CD4-positive, alpha-beta T cell treated with Interleukin-4 for 4 hours (primary cell): Measurements from ENCODE around the gene MMAB.

ENCODE experiments used
- DNase-seq: peaks from one replicate; pipeline ENCODE4 v3.0.0-alpha.2; 2020

MMAB gene

DNA sequence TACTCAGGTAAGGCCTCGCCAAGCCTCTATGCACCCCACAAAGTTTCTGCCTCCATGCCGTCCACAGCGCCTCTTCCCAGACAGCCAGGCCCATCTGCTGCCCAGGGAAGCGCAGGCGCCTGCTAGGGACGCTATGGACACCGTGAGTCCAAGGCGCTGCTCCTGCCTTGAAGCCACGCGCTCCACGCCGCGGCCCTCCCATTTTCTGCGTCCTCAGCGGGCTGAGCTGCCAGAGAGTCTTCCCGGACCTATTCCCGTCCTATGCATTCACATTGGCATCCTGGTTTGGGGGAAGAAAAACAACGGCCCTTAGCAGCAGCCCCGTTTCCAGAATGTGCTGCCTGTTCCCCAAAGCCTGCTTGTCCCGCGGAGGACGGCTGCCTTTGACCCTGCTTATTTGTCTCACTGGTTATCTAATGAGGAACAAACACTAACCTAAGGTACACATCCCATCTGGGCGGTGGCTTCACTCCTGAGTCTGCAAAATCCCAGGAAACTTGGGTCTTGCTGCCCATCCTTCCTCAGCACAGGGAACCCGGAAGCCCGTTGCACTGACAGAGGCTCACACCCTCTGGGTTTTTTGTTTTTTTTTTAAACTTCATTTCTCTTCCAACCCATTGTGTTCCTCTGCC is 38.0 kb downstream of the MMAB start:
- no peak for DNase-seq

DNA sequence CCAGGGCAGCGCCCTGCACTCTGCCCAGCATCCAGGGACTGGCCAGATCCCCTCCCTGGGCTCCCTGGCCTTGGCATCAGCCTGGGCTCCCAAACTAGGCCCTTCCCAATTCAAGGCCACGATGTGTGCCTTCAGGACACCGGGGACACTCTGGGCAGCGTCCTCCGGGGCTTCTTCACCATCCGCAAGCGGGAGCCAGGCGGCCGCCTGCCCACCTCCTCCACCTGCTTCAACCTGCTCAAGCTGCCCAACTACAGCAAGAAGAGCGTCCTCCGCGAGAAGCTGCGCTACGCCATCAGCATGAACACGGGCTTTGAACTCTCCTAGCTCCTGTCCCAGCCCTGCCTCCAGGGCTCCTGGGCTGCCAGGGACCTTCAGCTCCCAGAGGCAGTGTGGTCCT is 38.8 kb downstream of the MMAB start:
- no peak for DNase-seq

DNA sequence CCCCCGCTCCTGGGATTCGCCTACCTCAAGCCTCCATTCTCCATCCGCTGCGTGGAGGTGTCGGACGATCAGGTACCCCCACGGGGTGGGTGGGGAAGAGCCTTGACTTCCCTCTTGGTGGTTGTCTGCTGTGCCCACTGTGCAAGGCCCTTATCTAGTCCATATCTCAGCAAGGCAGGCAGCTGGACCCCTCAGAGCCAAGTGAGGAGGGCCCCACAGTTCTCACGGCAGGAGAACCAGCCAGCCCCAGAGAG is 39.9 kb downstream of the MMAB start:
- DNase-seq, result no peak

DNA sequence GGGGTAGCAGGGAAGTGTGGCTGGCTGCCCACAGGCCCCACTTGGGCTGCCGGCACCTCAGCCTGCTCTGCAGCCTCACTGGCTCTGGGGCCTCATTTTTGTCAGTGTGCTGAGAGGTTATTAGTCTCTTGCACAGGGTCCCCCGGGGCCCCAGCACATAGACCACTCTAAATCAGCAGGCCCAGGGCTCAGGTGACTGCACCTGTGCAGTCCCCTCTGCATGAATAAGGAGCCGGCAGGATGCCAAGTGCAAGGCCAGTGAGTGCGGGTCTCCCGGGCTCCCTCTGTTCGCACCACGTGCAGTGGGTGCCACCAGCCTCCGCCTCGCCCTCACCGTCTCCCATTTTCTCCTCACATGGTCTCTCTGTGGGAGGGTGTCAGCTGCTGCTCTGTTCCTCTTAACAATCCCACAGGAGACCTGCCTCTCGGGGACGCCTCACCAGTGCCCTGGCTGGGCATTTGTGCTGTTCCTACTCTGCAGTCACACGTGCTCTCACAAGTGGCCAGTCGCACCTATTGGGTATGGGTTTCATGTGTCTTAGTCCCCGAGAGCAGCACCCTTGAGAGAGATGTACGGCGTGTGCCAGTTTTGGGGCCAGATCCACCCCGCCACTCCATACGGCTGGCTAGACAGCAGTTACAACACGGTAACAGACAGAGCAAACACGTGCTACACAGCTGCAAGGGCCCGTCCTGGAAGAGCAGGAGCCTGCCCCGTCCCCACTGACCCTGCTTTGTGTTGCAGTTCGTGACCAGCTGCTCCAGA is 40.4 kb downstream of the MMAB start:
- no peak for DNase-seq

DNA sequence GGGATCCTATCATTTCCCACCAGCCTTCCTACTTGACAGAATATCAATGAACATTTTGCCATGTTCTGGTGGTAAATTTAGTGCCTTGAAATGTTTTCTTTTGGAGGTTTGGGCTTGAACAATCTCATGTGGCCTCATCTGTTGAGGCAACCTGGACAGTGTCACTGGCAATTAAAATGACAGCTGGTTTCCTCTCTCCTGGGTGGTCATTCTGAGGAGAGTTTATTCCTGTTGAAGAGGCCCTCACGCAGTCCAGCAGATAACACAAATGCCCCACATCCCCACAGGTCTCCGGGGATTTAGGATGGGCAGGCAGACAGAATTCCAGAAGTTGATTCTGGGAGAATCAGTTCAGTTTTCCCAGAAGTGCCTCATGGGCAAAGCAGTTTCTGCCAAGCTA is 41.9 kb downstream of the MMAB start:
- DNase-seq, result no peak

DNA sequence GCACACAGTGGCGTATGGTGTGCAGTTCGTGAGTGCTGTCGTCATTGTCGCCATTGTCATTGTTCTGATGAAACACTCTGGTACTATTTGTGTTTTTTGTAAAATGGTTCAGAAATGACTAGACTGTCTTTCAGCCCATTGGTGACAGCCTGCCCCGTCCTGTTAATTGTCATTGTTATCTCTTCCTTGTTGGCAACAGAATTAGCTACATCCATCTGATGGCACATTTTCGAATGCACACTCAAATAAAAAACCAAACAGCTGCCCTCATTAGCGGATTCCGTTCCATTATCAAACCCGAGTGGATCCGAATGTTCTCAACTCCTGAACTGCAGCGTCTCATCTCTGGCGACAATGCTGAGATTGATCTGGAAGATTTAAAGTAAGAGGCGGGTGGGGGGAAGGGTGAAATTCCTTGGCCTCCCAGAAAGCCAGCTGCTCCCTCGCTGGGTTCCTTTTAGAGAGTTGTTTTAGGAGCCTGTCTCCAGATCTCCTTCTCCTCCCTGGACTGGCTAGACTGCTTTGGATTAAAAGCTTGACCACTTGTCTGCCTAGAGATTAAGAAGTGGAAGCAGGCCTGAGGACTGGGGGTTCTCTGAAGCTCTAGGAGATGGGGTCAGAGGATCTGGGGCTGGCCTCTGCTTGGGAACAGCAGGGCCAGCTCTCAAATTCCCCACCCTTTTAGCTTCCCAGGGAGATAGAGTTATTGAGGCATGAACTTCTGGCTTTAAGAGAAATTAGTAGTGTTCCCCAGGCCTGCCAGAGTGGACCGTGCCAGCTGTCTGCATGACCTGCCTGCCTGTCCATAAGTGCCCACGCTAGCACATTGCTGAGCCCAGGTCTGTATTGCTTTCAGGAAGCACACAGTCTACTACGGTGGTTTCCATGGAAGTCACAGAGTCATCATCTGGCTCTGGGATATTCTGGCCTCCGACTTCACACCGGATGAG is 43.3 kb downstream of the MMAB start:
- DNase-seq, result no peak

DNA sequence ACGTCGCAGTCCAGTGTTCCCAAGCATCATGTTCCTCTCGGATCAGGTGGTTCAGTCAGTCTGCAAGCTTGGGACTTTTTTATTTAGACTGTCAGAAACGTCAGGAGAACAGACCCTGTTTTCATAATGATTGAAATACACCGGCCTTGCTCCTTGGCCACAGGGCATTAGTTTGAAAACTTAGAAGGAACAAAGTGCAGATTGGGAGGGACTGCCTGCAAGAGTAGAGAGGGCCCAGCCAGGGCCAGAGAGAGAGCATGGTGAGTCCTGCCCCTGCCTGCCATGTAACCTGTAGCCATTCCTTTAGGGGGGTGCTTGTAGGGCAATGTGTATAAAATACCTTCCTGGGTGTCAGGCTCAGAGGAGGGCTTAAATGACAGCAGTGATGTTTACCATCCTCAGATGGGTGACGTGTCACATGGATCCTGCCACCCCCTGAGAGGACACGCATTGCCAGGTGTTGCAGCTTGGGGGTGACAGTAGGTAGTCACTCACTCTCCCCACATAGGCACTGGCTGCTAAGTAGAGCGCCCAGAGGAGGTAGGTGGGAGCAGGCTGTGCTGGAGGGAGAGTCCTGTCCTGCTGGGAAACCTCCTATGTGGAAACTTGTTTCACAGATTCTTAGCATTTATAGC is 45.7 kb downstream of the MMAB start:
- no peak for DNase-seq

DNA sequence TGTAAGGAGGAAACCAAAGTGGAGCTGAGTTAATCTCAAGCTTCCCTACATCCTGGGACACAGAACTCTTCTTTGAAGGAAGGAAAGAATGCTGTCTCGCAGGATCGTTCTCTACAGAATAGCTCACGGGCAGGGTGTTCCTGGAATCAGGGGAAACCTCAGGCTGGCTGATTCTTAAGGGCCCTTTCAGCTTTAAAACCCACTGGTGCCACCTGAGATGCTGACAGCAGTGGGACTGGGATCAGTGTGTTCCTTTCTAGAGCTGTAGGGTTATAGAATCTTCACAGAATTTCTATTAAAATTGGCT is 48.1 kb downstream of the MMAB start:
- DNase-seq, result no peak

DNA sequence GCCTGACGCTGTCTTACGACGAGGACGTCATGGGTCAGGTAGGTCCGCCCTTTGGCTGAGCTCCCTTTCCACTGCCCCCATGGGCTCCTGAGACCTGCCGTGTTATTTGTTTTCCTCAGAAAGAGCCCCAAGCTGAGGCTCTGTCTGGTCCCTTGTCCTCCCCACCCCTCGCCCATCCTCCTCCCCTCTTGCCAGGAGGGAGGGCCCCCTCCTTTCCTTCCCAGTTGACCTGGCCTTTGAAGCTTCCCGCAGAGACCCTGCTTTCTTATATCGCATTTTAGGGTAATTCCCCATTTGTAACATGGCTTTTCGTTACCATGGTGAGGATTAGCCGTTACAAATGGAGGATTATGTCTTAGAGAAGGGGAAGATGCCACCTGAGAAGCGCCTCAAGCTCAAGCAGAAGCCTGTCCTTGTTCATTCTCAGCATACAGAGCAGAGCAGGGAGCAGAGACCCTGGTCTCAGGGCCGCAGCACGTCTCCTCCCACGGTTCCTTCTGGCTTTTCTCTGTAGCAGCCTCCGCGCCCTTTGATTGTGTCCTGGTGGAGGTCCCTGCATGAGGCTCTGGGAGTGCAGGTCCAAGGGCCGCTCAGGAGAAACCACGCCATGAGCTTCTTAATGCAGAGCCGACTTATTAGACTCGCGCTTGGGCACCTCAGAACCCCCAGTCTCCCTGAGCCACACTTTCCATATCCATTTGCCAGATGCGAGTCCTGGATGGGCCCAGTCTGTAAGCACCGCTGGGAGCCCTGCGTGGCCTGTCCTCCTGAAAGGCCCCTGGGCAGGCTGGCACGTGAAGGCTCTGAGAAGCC is 48.6 kb downstream of the MMAB start:
- no peak for DNase-seq

DNA sequence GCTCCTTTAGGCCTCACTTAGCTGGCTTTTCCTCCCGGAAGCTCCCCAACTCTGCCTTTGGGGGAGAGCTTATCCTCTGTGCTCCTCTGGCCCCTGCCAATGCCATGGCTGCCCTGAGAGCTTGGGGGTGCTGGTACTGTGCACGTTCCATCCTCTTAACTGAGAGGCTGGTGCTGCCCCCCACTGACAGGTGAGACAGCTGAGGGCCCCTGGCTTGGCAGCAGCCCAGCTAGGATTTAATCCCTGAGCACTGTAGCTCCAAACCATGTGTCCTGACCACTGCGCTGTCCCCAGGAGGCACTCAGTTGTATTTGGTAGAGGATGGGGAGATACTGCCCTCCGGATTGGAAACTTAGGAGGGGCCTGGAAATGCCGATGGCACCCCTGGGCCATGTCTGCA is 49.8 kb downstream of the MMAB start:
- DNase-seq, result no peak

DNA sequence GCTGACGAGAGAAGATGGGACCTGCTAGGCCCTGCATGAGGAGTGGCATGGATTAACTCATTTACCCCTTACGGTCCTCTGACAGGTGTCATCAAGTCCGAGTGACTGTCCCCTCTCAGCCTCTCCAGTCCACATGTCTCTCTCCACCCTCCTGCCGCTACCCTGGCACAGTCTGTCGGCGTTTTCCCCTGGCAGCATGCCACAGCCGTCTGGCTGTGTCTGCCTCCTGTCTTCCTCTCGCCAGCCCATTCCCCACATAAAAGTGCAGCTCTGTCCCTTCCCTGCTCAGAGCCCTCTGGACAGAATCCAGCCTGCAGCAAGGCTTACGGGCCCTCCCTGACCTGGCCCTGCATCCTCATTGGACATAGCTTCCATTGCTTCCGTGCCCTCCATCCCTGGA is 50.2 kb downstream of the MMAB start:
- DNase-seq, result no peak

DNA sequence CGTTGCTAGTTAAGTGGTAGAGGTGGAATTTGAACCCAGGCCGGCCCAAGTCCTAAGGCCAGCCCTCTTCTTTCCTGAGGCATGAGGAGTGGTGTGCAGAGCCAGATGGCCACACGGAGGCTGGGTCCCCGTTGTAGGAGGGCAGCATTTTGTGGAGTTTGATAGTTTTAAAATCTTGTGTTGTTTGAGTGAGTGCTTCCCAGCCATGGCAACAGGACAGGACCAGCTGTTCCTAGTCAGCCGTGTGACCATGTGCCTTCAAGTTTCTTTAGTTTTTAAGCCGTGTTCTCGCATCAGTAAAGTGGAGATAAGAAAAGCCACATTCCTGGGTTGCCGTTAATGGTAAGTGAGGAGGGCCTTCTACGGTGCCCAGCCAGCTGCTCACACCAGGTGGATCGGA is 51.5 kb downstream of the MMAB start:
- no peak for DNase-seq

DNA sequence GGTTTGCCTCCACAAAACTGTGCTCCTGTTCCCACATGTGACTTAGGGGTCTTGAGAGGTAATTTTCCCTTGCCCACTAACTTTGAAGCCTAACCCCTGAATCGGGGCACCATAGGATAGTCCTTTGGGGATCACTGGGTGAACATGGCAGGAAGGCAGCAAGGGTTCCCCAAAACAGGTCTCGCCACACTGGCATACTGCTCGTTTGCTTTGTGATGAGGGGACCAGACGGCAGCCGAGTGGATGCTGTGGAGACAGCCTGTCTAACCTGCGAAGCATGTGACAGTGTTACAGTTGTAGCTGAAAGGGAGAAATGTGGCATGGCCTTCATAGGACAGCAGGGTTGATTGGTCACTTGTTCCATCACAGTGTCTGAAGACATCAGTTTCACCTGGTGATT is 53.5 kb downstream of the MMAB start:
- DNase-seq, result no peak

DNA sequence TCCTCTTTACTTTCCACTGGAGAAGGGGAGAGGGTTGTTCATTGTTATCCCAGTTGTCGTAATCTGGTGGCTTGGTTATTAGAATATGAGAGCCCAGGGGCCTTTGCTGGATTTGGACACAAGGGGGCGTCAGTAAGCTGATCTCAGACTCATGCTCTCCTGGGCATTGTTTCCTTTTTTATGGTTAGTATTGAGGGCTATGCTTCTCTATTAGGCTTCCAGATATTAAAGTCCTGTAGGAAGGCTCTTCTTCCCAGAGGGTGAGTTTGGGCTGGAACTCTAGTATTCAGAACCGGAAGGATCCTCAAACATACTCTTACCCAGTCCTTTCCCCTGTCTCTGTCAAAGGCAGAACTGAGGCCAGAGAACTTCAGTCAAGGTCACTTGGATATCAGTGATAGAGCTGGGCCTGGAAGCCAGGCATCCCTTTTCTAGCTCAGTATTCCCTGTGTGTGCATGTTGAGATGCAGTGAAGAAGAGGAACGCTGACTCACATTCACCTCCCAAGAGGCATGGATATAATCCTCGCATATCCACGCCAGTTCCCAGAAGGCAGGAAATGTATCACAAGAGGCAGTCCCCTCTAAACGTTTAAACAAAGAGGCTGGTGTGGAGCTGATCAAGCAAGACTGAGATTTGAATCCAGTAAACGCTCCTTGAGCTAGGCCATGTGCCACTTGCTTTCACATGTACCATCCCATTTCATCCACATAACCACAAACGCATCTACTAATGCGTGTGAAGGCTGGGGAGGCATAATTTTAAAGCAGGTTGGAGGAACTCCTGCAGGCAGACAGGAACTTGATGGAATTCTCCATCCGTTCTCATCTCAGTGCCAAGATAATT is 54.3 kb downstream of the MMAB start:
- peak; percentile 41 for DNase-seq

DNA sequence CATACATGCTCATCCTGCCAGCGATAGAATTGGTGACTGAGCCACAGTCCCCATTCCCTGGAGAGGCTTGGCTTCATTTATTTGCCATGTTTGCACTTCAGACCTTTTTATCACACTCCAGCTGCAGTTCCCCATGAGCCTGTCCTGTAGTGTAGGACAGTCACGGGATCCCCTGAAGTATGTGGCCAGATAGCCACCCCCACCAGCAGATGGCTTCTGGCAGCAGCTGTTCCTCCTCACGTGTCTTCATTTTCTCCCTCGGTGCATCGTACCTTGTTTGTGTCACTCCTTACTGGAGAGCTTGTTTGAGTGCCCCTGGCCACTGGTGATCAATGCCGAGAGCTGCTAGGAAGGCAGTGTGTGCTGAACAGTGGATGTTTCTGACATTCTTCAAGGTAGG is 55.7 kb downstream of the MMAB start:
- DNase-seq, result no peak

DNA sequence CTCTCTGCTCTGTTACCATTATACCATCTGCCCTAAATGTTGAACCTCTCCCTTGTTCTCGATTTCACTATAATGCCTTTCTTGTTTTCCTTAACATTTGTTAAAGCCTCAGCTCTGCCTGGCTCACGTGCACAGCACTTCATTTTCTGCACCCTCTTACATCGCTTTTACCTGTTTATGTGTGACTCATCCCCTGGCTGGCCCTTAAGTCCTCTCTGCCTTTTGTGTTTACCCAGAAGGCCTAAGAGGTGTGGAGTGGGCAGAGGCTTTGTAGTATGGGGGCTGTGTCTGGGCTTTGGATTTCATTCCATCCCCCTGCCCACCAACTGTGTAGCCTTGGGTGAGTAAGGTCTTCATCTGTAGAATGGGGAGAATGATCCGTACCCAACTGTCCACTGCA is 59.3 kb downstream of the MMAB start:
- no peak for DNase-seq

DNA sequence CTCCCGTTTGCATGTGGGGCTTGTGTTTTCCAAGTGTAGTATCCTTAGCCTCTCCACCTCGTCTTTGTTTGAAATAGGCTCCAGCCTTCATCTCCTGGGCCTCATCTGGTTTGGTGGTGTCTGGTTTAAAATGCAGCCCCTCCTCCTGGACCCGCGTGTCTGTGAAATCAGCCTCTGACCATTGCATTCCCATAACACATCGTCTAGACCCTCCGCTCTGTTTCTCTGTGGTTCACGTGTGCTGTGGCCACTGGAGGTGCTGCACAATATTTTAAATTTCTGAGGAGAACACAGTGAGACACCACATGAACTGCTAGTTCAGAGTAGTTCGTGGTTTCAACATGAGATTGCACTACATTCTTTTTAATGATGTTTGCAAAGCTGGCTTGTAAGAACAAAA is 60.3 kb downstream of the MMAB start:
- no peak for DNase-seq

DNA sequence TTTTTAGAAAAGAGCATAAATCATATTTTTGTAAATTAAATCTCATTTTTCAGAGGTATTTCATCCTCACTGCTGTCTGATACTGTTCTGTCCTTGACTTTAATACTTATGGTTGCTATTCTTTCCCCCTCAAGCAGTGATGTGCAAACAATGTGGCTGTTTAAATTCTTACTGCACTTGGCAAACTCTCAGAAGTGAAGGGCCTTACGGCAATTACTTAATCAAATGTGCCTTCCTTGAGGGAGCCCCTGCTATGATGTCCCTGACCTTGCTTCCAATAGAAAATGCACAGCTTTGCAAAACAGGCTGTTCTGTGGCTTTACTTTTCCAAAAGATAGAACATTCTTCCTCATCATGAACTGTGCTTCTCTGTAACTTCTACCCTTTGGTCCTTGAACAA is 60.7 kb downstream of the MMAB start:
- DNase-seq, result no peak

DNA sequence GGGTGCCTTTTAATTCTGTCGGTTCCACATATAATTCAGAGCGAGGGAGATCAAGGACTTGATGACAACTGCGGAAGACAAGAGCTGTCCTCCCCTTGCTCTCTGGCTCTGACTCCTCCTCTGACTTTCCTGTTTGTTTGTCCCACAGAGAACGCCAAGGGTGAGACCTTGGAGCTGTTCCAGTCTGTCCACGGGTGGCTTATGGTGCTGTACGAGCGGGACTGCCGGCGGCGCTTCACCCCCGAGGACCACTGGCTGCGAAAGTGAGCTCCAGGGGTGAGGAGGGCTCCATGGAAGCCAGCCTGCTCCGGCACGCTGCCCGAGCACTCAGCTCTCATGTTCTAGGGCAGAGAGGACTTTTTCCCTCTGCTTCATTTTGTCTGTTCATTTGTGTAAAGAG is 63.1 kb downstream of the MMAB start:
- DNase-seq, result no peak

DNA sequence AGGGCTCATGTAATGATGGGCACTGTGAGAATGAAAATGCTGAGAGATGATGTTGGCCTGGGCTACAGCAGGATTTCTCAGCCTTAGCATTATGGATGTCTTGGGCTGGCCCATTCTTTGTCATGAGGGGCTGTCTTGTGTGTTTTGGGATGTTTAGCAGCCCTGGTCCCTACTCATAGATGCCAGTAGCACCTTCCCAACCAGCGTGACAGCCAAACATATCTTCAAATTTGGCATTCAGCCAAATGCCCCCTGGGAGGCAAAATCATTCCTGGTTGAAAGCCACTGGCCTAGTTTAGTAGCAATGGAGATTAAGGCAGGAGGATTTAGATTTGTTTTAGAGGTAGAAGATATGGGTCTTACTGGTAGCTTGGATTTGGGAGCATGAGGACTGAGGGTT is 69.2 kb downstream of the MMAB start:
- no peak for DNase-seq
